RWPE1 (cell line): ENCODE data around the gene KLHL6.
A peak's percentile ranks its signal among the peaks of the same experiment; 100 is the strongest.

Experiments used
- CTCF ChIA-PET: fragments of 350-600 bp; sonication (Branson Sonifier 250); formaldehyde crosslinking; extraction: SDS; loops from one replicate; lab custom pipeline; 2021; lab: Yijun Ruan, JAX
- POLR2A ChIA-PET: fragments of 400-600 bp; formaldehyde crosslinking; extraction: SDS; loops from one replicate; lab custom pipeline; 2020; ENCODE audit warnings: antibody characterized with exemption; ENCODE audit not compliant: low non-redundant PET; lab: Yijun Ruan, JAX
- DNase-seq: peaks from one replicate; pipeline ENCODE4 v3.0.0; 2012; ENCODE audit warnings: low spot score
- H3K27ac ChIP-seq: fragments of 450-650 bp; 2 replicates; pipeline ENCODE4 v1.5.1; 2017
- TF ChIP-seq, protein P1 (sequence below): fragments of 450-650 bp; conservative IDR thresholded peaks from 2 replicates; pipeline ENCODE4 v1.5.1; 2017; ENCODE audit warnings: low read depth, mild to moderate bottlenecking

Gene KLHL6

DNA sequence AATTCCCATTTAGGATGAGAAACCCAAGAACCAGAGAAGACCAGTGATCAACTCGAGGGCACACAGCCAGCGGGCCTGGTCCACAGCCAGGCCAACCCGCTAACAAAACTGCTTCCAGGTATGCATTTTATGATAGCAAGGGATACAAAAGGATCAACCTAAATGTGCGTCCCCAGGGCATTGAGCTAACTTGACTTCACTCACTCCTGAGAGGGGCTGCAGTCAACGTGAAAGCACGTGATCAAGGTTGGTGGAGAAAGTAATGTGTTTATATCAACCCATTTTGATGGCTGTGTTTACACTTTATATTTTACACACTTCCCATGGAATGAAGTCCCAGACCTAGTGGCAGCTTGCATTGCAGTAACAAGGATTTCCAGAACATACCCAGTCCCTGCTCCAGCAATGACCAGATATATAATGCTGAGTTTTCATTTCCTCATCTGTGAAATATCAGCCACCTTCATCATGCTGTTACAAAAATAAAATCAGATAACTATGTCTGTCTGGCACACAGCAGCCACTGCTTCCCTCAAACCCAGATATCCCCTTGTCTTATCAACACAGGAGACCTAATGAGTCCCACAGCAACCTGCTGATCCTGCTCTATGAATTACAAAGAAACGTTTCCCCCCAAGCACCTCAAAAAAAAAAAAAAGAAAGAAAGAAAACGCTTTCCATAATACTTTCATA, 2.0 kb downstream of the KLHL6 start:
- ChIA-PET CTCF (no interaction called here), POLR2A (no interaction called here)
- TF ChIP-seq, protein P1, sequence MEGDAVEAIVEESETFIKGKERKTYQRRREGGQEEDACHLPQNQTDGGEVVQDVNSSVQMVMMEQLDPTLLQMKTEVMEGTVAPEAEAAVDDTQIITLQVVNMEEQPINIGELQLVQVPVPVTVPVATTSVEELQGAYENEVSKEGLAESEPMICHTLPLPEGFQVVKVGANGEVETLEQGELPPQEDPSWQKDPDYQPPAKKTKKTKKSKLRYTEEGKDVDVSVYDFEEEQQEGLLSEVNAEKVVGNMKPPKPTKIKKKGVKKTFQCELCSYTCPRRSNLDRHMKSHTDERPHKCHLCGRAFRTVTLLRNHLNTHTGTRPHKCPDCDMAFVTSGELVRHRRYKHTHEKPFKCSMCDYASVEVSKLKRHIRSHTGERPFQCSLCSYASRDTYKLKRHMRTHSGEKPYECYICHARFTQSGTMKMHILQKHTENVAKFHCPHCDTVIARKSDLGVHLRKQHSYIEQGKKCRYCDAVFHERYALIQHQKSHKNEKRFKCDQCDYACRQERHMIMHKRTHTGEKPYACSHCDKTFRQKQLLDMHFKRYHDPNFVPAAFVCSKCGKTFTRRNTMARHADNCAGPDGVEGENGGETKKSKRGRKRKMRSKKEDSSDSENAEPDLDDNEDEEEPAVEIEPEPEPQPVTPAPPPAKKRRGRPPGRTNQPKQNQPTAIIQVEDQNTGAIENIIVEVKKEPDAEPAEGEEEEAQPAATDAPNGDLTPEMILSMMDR: no peak
- H3K27ac ChIP-seq: no peak overlapping the region
- DNase-seq: no peak

DNA sequence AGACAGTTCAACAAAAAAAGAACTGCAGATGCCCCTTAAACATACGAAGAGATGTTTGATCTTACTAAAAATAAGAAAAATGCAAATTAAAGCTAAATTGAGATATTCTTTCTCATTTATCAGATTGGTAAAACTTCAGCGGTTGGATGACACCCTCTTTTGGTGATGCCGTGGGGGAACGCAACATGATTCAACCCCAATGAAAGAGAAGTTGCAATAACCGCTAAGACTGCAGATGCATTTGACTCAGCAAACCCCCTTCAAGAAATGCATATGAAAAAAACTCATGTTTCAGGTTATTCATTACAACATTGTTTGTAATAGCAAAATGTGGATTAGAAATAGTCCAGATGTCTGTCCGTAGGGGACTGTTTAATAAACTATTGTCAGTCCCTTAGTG, 3.6 kb downstream of the KLHL6 start:
- TF ChIP-seq, protein P1: no peak
- ChIA-PET POLR2A (no interaction called here), CTCF (interaction anchor here (0.6 kb wide), 1 partner anchor 30 kb away, joined by 4 read pairs; no protein-coding TSS in a partner anchor)
- H3K27ac ChIP-seq: no peak overlapping the region
- DNase-seq: no peak

DNA sequence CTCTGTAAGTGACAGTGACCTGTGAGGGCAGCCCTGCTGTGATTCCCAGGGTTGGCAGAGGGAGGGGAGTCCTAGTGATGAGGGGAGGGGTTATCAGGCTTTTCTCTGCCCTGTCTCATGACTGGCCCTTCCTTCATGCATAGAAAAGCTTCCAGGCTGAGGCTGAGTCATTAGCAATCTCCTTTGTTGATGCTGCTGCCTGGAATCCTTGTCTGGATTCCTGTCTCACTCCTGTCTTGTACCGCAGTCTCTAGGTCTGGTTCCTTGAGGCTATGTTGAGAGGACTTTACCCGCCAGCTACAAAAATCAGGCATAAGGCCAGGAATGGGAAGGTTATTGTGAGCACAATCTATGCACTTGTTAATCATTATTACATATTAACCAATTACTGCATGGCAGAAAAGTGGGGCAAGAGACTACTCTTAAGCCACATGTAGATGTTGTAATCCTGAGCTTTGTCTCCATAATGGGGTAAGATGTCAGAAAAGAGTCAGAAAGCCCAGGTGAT, 7.2 kb downstream of the KLHL6 start:
- ChIA-PET POLR2A (no interaction called here), CTCF (no interaction called here)
- TF ChIP-seq, protein P1: no peak
- H3K27ac ChIP-seq: no peak overlapping the region
- peak; percentile 80 for DNase-seq

DNA sequence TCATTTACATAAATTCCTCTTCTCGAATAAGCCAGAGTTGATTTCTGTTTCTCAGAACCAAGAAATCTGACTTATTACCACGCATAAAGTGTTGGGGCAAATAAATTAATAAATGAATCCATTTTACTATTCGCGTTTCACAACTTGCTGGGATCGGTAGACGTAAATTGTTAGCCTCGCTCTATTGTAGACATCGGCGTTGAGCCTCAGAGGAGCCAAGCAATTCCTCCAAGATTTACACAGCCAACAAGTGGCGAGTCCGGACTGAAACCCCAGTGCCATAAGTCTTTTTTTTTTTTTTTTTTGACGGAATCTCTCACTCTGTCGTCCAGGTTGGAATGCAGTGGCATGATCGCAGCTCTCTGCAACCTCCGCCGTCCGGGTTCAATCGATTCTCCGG, 8.9 kb downstream of the KLHL6 start:
- no peak overlapping the region for H3K27ac ChIP-seq
- ChIA-PET POLR2A (no interaction called here), CTCF (no interaction called here)
- no peak for DNase-seq
- TF ChIP-seq, protein P1: no peak

DNA sequence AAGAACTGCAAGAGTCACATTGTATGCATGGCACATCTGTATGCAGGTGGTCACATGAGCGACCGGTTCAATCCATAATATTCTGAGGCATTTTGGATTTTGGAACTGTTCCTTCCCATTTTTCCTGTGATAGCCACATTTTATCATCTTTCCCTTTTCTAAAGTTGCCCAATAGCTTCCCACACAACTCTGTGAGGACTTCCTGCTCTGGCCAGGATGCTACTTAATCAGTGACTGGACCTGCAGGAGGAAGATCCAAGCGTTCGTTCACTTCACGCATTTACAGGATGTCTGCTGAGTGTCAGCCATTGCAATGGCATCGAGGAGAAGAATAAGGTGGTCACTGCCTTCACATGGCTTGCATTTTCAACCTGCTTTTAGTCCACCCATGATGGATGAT, 9.8 kb downstream of the KLHL6 start:
- ChIA-PET CTCF (interaction anchor here (0.6 kb wide), 1 partner anchor 46 kb away, joined by 4 read pairs; no protein-coding TSS in a partner anchor), POLR2A (no interaction called here)
- H3K27ac ChIP-seq: no peak overlapping the region
- TF ChIP-seq, protein P1: no peak
- DNase-seq: no peak

DNA sequence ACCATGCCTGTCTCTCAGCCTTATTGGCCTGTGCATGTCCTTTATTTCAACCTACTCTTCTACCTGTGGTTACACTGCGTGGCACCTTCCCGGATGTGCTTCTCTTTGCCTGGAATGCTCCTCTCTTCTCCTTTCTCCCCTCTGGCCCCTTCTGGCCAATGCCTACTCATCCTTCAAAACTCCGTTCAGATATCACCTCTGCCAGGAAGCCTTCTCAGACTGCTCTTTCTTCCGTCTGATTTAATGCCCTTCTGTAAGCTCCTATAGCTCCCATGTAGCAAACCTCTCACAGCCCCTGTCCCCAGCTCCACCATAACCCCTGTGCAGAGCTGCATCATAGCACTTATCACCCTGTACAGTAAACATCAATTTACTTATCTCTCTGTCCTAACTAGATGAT, 13.2 kb downstream of the KLHL6 start:
- TF ChIP-seq, protein P1: no peak
- POLR2A ChIA-PET: no interaction called here
- CTCF ChIA-PET: no interaction called here
- no peak overlapping the region for H3K27ac ChIP-seq
- DNase-seq: no peak
